Mucosa of rectum (tissue), 2 donors: ENCODE data around the gene TP53BP1.
A peak's percentile ranks its signal among the peaks of the same experiment; 100 is the strongest.

ENCODE experiments used
- H3K27ac ChIP-seq, 2 donors: one replicate each; pipeline ENCODE4 v1.7.0; 2013; ENCODE audit warnings: inconsistent platforms in 2 of 2, low read depth in 2 of 2, low read length in 2 of 2
- H3K27me3 ChIP-seq, 2 donors: one replicate each; pipeline ENCODE4 v1.7.0; 2013; ENCODE audit warnings: low read length in 2 of 2; ENCODE audit not compliant: control insufficient read depth in 2 of 2, insufficient read depth in 2 of 2
- H3K36me3 ChIP-seq, 2 donors: one replicate each; pipeline ENCODE4 v1.7.0; 2013; ENCODE audit warnings: low read length in 2 of 2; ENCODE audit not compliant: control insufficient read depth in 2 of 2, insufficient read depth in 2 of 2
- H3K4me1 ChIP-seq, 2 donors: one replicate each; pipeline ENCODE4 v1.7.0; 2013; ENCODE audit warnings: low read length in 2 of 2, mild to moderate bottlenecking in 1 of 2; ENCODE audit not compliant: control insufficient read depth in 2 of 2, insufficient read depth in 2 of 2
- H3K4me3 ChIP-seq, 2 donors: one replicate each; pipeline ENCODE4 v1.7.0; 2013; ENCODE audit warnings: low read length in 2 of 2
- H3K9ac ChIP-seq, 2 donors: one replicate each; pipeline ENCODE4 v1.7.0; 2013; ENCODE audit warnings: low read length in 2 of 2, low read depth in 1 of 2, mild to moderate bottlenecking in 1 of 2
- H3K9me3 ChIP-seq, 2 donors: one replicate each; pipeline ENCODE4 v1.7.0; 2013; ENCODE audit warnings: low read length in 2 of 2; ENCODE audit not compliant: control insufficient read depth in 2 of 2
- donor health status: healthy.
- donor health status: Normal muscosa, but diverticular disease.

Gene TP53BP1

DNA sequence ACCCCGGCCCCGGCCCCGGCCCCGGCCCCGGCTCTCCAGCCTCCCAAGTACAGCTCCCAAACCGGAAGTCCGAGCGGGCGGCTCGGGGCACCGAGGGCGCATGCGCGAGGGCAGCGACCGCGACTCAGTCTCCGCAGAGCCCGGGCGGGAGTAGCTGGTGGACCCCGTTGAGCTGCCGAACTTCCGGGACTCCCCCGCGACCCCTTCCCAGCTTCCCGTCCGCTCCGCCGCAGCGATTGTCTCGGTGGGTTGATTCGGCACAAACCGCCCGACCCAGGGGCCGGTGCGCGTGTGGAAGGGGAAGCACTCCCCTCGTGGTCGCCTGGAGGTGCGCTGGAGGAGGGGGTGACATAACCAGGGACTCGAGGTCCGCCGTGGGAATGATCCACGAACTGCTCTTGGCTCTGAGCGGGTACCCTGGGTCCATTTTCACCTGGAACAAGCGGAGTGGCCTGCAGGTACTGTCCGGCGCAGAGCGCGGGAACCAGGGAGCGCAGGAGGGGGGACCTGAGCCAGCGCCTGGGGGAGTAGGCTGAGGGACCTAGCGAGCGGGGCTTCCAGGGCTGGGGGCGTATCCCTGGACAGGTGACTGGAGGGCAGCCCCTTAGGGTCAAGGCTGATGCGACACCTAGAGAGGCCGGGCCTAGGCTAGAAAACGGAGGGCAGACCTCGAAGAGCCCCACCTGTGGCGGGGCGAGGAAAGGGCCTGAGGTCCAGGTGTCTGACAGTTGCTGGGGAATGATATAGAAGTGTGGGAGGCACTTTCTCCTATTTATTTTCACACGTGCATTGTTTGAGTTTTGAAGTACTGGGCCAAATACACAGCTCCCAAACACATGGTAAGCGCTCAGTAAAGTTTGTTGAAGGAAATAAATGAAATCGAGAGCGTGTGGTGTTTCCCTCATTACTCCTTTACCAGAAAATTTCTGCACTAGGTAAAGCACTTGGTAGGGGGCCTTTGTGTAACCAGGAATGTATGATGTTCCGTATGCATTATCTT is 121.7 kb downstream of the TP53BP1 start, which contains the start of the genes TUBGCP4 and ZSCAN29:
Gene TUBGCP4 (plus strand): TSS at position 127 of the 1,000 bp plus-strand sequence. CDS start 254 bp downstream, at position 381.
Gene ZSCAN29 (minus strand): TSS at position 69 of the 1,000 bp plus-strand sequence. CDS start 1,130 bp downstream, outside the sequence.
- H3K4me1 ChIP-seq = peaks cover 18 to 22% of the 10 kb centered on the region in 2 donors
- peaks cover 13 to 18% of the 10 kb centered on the region in 2 donors for H3K36me3 ChIP-seq
- peak within 1 kb of the TSS; percentile 10 to 43 for H3K27ac ChIP-seq
- no peaks in the 10 kb centered on the region for H3K9me3 ChIP-seq
- no peaks in the 10 kb centered on the region for H3K27me3 ChIP-seq
- H3K4me3 ChIP-seq = peak within 1 kb of the TSS; percentile 96
- H3K9ac ChIP-seq = peak within 1 kb of the TSS; percentile 80 to 94

DNA sequence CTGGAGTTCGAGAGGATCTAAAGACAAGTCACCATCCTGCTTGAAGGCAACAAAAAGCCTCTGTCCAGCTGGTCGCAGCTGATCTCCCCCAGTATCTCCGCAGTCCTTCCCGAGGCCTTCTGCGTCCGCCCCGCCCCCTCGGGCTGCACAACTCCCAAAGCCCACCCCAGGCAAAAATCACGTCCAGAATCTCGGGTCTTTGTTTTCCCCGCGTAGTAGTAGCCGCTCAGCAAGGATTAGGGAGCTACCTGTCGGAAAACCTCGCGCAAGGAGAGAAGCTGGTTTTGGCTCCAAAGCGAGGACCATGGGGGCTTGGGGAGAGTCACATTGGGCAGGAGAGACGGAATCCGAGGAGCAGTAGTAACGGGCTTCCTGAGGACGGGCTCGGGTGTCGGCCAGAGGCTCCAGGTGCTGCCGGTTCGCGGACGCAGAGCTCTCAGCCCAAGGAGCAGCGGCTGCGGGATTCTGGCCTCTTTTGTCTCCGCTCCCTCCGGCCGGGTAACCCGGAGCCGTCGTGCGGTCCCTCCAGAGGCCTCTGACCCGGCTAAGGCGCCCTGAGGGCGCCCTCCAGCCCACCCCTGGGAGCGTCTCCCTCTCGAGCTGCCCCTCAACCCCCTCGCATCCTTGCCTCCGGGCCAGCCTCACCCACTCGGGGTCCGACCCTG is 122.5 kb downstream of the TP53BP1 start:
- Histone ChIP-seq H3K4me1 (peaks cover 18 to 22% of the 10 kb centered on the region in 2 donors), H3K27me3 (no peaks in the 10 kb centered on the region), H3K4me3 (peak overlapping the region; percentile 96), H3K36me3 (peaks cover 18 to 21% of the 10 kb centered on the region in 2 donors), H3K27ac (peak overlapping the region in 1 of 2 donors; percentile 43), H3K9ac (peak overlapping the region; percentile 80 to 94), H3K9me3 (no peaks in the 10 kb centered on the region)

DNA sequence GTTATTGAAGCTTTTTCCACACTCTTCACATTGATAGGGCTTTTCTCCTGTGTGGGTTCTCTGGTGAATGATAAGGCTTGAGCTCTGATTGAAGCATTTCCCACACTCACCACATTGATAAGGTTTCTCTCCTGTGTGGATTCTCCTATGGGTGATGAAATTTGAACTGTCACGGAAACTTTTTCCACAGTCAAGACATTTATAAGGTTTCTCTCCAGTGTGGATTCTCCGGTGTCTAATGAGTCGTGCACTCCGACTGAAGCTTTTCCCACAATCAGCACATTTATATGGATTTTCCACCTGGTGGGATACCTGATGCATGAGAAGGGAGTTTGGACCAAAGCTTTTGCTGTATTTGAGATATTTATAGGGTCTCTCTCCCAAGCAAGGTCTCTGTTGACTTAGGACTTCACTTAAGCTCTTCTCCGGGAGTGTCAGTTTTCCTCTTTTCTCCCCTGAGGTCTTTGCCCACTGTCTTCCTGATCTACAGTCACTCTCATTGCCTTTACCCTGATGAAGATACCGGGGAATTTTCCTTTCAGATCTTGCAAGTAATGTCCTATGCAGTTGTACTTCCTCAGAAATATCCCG is 131.5 kb downstream of the TP53BP1 start:
- H3K9me3 ChIP-seq = peaks cover 24 to 30% of the 10 kb centered on the region in 2 donors
- no peak overlapping the region for H3K4me3 ChIP-seq
- no peak overlapping the region for H3K27ac ChIP-seq
- peaks cover 57 to 64% of the 10 kb centered on the region in 2 donors for H3K36me3 ChIP-seq
- H3K4me1 ChIP-seq = no peaks in the 10 kb centered on the region
- H3K27me3 ChIP-seq = no peaks in the 10 kb centered on the region
- H3K9ac ChIP-seq = no peak overlapping the region

DNA sequence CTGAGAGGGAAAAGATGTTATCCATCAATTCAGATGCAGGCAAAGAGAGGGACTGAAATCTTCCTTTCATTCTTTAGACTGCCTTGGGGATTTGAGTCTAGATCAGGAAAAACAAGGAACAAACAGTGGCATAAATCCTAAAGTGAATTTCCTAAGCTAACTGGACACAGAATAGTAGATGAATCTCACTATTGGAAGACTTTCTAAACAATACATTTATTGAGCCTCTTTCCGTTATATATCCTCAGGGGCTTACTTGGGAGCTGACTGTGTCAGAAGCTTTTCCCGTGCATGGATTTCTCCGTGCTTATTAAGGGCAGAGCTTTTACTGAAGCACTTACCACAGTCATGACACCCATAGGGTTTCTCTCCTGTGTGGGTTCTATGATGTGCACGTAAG is 132.1 kb downstream of the TP53BP1 start:
- Histone ChIP-seq H3K4me1 (no peaks in the 10 kb centered on the region), H3K9ac (no peak overlapping the region), H3K27me3 (no peaks in the 10 kb centered on the region), H3K9me3 (peaks cover 24 to 30% of the 10 kb centered on the region in 2 donors), H3K4me3 (no peak overlapping the region), H3K27ac (no peak overlapping the region), H3K36me3 (peaks cover 52 to 58% of the 10 kb centered on the region in 2 donors)
